Activated CD4-positive, alpha-beta memory T cell treated with anti-CD3 and anti-CD28 coated beads for 36 hours (primary cell): ENCODE results near the gene OGFR. TPM values are rescaled to one million over a fixed set of nuclear protein-coding genes. Genes with fewer than 3 reads are reported as not detected.

Experiments used
- CTCF ChIA-PET: fragments of 350-600 bp; sonication (Branson Sonifier 250); formaldehyde crosslinking; loops from one replicate; lab custom pipeline; 2021; ENCODE audit warnings: antibody characterized with exemption, inconsistent platforms; lab: Charles Lee
- POLR2A ChIA-PET: fragments of 350-600 bp; sonication (Branson Sonifier 250); formaldehyde crosslinking; loops from one replicate; lab custom pipeline; 2021; ENCODE audit warnings: antibody characterized with exemption; lab: Charles Lee
- DNase-seq: peaks from one replicate; pipeline ENCODE4 v3.0.0-alpha.2; 2020
- H3K27ac Mint-ChIP-seq: one replicate; pipeline ENCODE4 v1.8.0; 2021; ENCODE audit warnings: mixed read lengths
- H3K27me3 Mint-ChIP-seq: one replicate; pipeline ENCODE4 v1.8.0; 2021; ENCODE audit warnings: mixed read lengths
- H3K36me3 Mint-ChIP-seq: one replicate; pipeline ENCODE4 v1.8.0; 2021; ENCODE audit warnings: mixed read lengths
- H3K4me1 Mint-ChIP-seq: one replicate; pipeline ENCODE4 v1.8.0; 2021; ENCODE audit warnings: low read depth, mixed read lengths
- H3K4me3 Mint-ChIP-seq: one replicate; pipeline ENCODE4 v1.8.0; 2021; ENCODE audit warnings: mild to moderate bottlenecking, mixed read lengths
- H3K9me3 Mint-ChIP-seq: one replicate; pipeline ENCODE4 v1.8.0; 2021; ENCODE audit warnings: mixed read lengths
- intact Hi-C: fragments of 100-400 bp; cut with micrococcal nuclease; formaldehyde crosslinking; loops from one replicate; pipeline ENCODE4 v1.15.1; 2023
- total RNA-seq, 2 experiments: library from RNA; stranded (reverse); gene quantifications; one replicate each; pipeline ENCODE4 v1.2.3, GENCODE V29; 2021

OGFR gene
- total RNA-seq = 10 to 100 TPM; 35.0 to 39.0 TPM

GRCh38 chr20:62804627-62805154, at the start of gene OGFR:
Gene OGFR (plus strand): TSS chr20:62804835. CDS start chr20:62804860, 25 bp downstream.
- Mint-ChIP-seq H3K4me1 (peaks cover 24% of the 10 kb centered on the region), H3K9me3 (no peaks in the 10 kb centered on the region), H3K4me3 (peak within 1 kb of the TSS; percentile 89), H3K27me3 (no peaks in the 10 kb centered on the region), H3K36me3 (peaks cover 16% of the 10 kb centered on the region), H3K27ac (peak within 1 kb of the TSS; percentile 85)
- DNase-seq = peak; percentile 74
- ChIA-PET POLR2A (interaction anchor here (0.6 to 1.6 kb wide), 2 partner anchors 9 to 10 kb away, joined by 3 to 4 read pairs; no protein-coding TSS in a partner anchor), CTCF (interaction anchor here (1.1 to 2.1 kb wide), 2 partner anchors 13 to 305 kb away, joined by 3 to 6 read pairs; no protein-coding TSS in a partner anchor)
- intact Hi-C loops = loop anchor here (1.0 kb wide), 1 partner anchor 10 kb away; no protein-coding TSS in a partner anchor

GRCh38 chr20:62754991-62755356, 49.7 kb upstream of the OGFR start:
- ChIA-PET POLR2A (no interaction called here), CTCF (no interaction called here)
- Mint-ChIP-seq H3K27me3 (peaks cover 8% of the 10 kb centered on the region), H3K4me1 (no peaks in the 10 kb centered on the region), H3K36me3 (no peaks in the 10 kb centered on the region), H3K27ac (no peak overlapping the region), H3K4me3 (no peak overlapping the region), H3K9me3 (no peaks in the 10 kb centered on the region)
- no peak for DNase-seq
- intact Hi-C loops = no loop called here

- intact Hi-C loops = no loop called here
- H3K4me1 Mint-ChIP-seq = no peaks in the 10 kb centered on the region
- H3K9me3 Mint-ChIP-seq = no peaks in the 10 kb centered on the region
- ChIA-PET CTCF (no interaction called here), POLR2A (no interaction called here)
- H3K27ac Mint-ChIP-seq = no peak overlapping the region
- no peak overlapping the region for H3K4me3 Mint-ChIP-seq
- H3K27me3 Mint-ChIP-seq = peaks cover 8% of the 10 kb centered on the region
- H3K36me3 Mint-ChIP-seq = no peaks in the 10 kb centered on the region
- DNase-seq = no peak
These were observed 48.6 kb upstream of the OGFR start for GRCh38 chr20:62755817-62756724.

GRCh38 chr20:62758226-62758912, 46.3 kb upstream of the OGFR start:
- H3K9me3 Mint-ChIP-seq = no peaks in the 10 kb centered on the region
- ChIA-PET POLR2A (no interaction called here), CTCF (interaction anchor here (0.7 kb wide), 1 partner anchor 258 kb away, joined by 3 read pairs; no protein-coding TSS in a partner anchor)
- H3K27ac Mint-ChIP-seq = no peak overlapping the region
- peaks cover 8% of the 10 kb centered on the region for H3K27me3 Mint-ChIP-seq
- H3K36me3 Mint-ChIP-seq = no peaks in the 10 kb centered on the region
- no peak overlapping the region for H3K4me3 Mint-ChIP-seq
- no peaks in the 10 kb centered on the region for H3K4me1 Mint-ChIP-seq
- intact Hi-C loops = no loop called here
- DNase-seq = no peak

GRCh38 chr20:62759981-62760431, 44.6 kb upstream of the OGFR start:
- Mint-ChIP-seq H3K27ac (no peak overlapping the region), H3K36me3 (no peaks in the 10 kb centered on the region), H3K4me1 (no peaks in the 10 kb centered on the region), H3K4me3 (no peak overlapping the region), H3K9me3 (no peaks in the 10 kb centered on the region), H3K27me3 (peaks cover 8% of the 10 kb centered on the region)
- CTCF ChIA-PET = no interaction called here
- no peak for DNase-seq
- intact Hi-C loops = no loop called here
- POLR2A ChIA-PET = no interaction called here

- no peak for DNase-seq
- intact Hi-C loops = no loop called here
- no peaks in the 10 kb centered on the region for H3K36me3 Mint-ChIP-seq
- H3K27me3 Mint-ChIP-seq = peaks cover 8% of the 10 kb centered on the region
- POLR2A ChIA-PET = no interaction called here
- no peak overlapping the region for H3K27ac Mint-ChIP-seq
- no peaks in the 10 kb centered on the region for H3K9me3 Mint-ChIP-seq
- no peak overlapping the region for H3K4me3 Mint-ChIP-seq
- H3K4me1 Mint-ChIP-seq = no peaks in the 10 kb centered on the region
- CTCF ChIA-PET = no interaction called here
These were observed 44.2 kb upstream of the OGFR start for GRCh38 chr20:62760471-62760855.

- DNase-seq = no peak
- no peak overlapping the region for H3K4me3 Mint-ChIP-seq
- CTCF ChIA-PET = no interaction called here
- no peak overlapping the region for H3K27ac Mint-ChIP-seq
- intact Hi-C loops = no loop called here
- POLR2A ChIA-PET = no interaction called here
- H3K4me1 Mint-ChIP-seq = no peaks in the 10 kb centered on the region
- peaks cover 7% of the 10 kb centered on the region for H3K27me3 Mint-ChIP-seq
- H3K9me3 Mint-ChIP-seq = no peaks in the 10 kb centered on the region
- no peaks in the 10 kb centered on the region for H3K36me3 Mint-ChIP-seq
These were observed 43.5 kb upstream of the OGFR start for GRCh38 chr20:62760856-62761758.

- Mint-ChIP-seq H3K27me3 (peaks cover 5% of the 10 kb centered on the region), H3K36me3 (no peaks in the 10 kb centered on the region), H3K4me3 (no peak overlapping the region), H3K4me1 (no peaks in the 10 kb centered on the region), H3K9me3 (no peaks in the 10 kb centered on the region), H3K27ac (no peak overlapping the region)
- no peak for DNase-seq
- CTCF ChIA-PET = no interaction called here
- intact Hi-C loops = no loop called here
- POLR2A ChIA-PET = no interaction called here
These were observed 42.9 kb upstream of the OGFR start for GRCh38 chr20:62761759-62762131.

- Mint-ChIP-seq H3K9me3 (no peaks in the 10 kb centered on the region), H3K4me3 (no peak overlapping the region), H3K27me3 (peaks cover 3% of the 10 kb centered on the region), H3K4me1 (no peaks in the 10 kb centered on the region), H3K36me3 (no peaks in the 10 kb centered on the region), H3K27ac (no peak overlapping the region)
- ChIA-PET POLR2A (no interaction called here), CTCF (no interaction called here)
- intact Hi-C loops = no loop called here
- no peak for DNase-seq
These were observed 42.3 kb upstream of the OGFR start for GRCh38 chr20:62762376-62762775.

- Mint-ChIP-seq H3K9me3 (no peaks in the 10 kb centered on the region), H3K27ac (no peak overlapping the region), H3K36me3 (no peaks in the 10 kb centered on the region), H3K4me1 (no peaks in the 10 kb centered on the region), H3K27me3 (no peaks in the 10 kb centered on the region), H3K4me3 (no peak overlapping the region)
- ChIA-PET POLR2A (no interaction called here), CTCF (no interaction called here)
- intact Hi-C loops = no loop called here
- DNase-seq = no peak
These were observed 41.8 kb upstream of the OGFR start for GRCh38 chr20:62762801-62763368.

GRCh38 chr20:62763404-62763803, 41.2 kb upstream of the OGFR start:
- no peak overlapping the region for H3K27ac Mint-ChIP-seq
- H3K4me3 Mint-ChIP-seq = no peak overlapping the region
- intact Hi-C loops = no loop called here
- ChIA-PET CTCF (no interaction called here), POLR2A (no interaction called here)
- DNase-seq = no peak
- H3K4me1 Mint-ChIP-seq = no peaks in the 10 kb centered on the region
- H3K27me3 Mint-ChIP-seq = no peaks in the 10 kb centered on the region
- no peaks in the 10 kb centered on the region for H3K36me3 Mint-ChIP-seq
- no peaks in the 10 kb centered on the region for H3K9me3 Mint-ChIP-seq
